H9 (cell line): ENCODE results near the gene SLC24A4. TPM values are rescaled to one million over a fixed set of nuclear protein-coding genes. Genes with fewer than 3 reads are reported as not detected.

ENCODE experiments used
- DNase-seq: peaks from one replicate; pipeline ENCODE4 v3.0.0-alpha.2; 2017
- H2AFZ ChIP-seq: one replicate; pipeline ENCODE4 v1.6.1; 2013; ENCODE audit warnings: mild to moderate bottlenecking, low read length, control low read depth, moderate library complexity
- H2AK5ac ChIP-seq: 2 replicates; pipeline ENCODE4 v1.6.1; 2013; ENCODE audit warnings: low read length, control low read depth, mixed read lengths; ENCODE audit not compliant: insufficient read length
- H2BK120ac ChIP-seq: one replicate; pipeline ENCODE4 v1.6.1; 2013; ENCODE audit warnings: low read depth, mild to moderate bottlenecking, low read length, control low read depth, inconsistent platforms; ENCODE audit not compliant: poor library complexity, severe bottlenecking
- H2BK12ac ChIP-seq: 2 replicates; pipeline ENCODE4 v1.6.1; 2013; ENCODE audit warnings: low read length, control low read depth, mixed read lengths, low read depth; ENCODE audit not compliant: insufficient read length
- H2BK15ac ChIP-seq: 2 replicates; pipeline ENCODE4 v1.6.1; 2013; ENCODE audit warnings: low read depth, low read length, control low read depth
- H2BK20ac ChIP-seq: one replicate; pipeline ENCODE4 v1.6.1; 2013; ENCODE audit warnings: low read depth, mild to moderate bottlenecking, low read length, control low read depth, inconsistent platforms; ENCODE audit not compliant: poor library complexity, severe bottlenecking
- H2BK5ac ChIP-seq: 2 replicates; pipeline ENCODE4 v1.6.1; 2013; ENCODE audit warnings: low read length, control low read depth, mixed read lengths; ENCODE audit not compliant: insufficient read length
- H3K14ac ChIP-seq: 2 replicates; pipeline ENCODE4 v1.6.1; 2013; ENCODE audit warnings: low read length, control low read depth; ENCODE audit not compliant: insufficient read depth
- H3K18ac ChIP-seq: 2 replicates; pipeline ENCODE4 v1.6.1; 2013; ENCODE audit warnings: low read depth, mild to moderate bottlenecking, mixed read lengths, low read length, control low read depth; ENCODE audit not compliant: insufficient read length
- H3K23ac ChIP-seq: 2 replicates; pipeline ENCODE4 v1.6.1; 2013; ENCODE audit warnings: low read length, control low read depth, mixed read lengths, low read depth; ENCODE audit not compliant: insufficient read length
- H3K23me2 ChIP-seq: 2 replicates; pipeline ENCODE4 v1.6.1; 2013; ENCODE audit warnings: low read depth, mild to moderate bottlenecking, mixed read lengths, low read length, control low read depth; ENCODE audit not compliant: insufficient read length, poor library complexity, severe bottlenecking
- H3K27ac ChIP-seq: 2 replicates; pipeline ENCODE4 v1.5.1; 2013; ENCODE audit warnings: low read length, control low read depth, mixed read lengths, low read depth; ENCODE audit not compliant: insufficient read length
- H3K27me3 ChIP-seq: 2 replicates; pipeline ENCODE4 v1.6.1; 2013; ENCODE audit warnings: low read length, control low read depth, inconsistent platforms; ENCODE audit not compliant: insufficient read depth
- H3K4ac ChIP-seq: 2 replicates; pipeline ENCODE4 v1.6.1; 2013; ENCODE audit warnings: low read depth, mild to moderate bottlenecking, control low read depth, inconsistent platforms, low read length, moderate library complexity
- H3K4me1 ChIP-seq: 2 replicates; pipeline ENCODE4 v1.6.1; 2013; ENCODE audit warnings: low read length, control low read depth, inconsistent platforms; ENCODE audit not compliant: insufficient read depth
- H3K4me2 ChIP-seq: 2 replicates; pipeline ENCODE4 v1.6.1; 2013; ENCODE audit warnings: low read length, control low read depth, mixed read lengths; ENCODE audit not compliant: insufficient read length, insufficient read depth
- H3K56ac ChIP-seq: 2 replicates; pipeline ENCODE4 v1.6.1; 2013; ENCODE audit warnings: low read depth, mild to moderate bottlenecking, mixed read lengths, low read length, control low read depth; ENCODE audit not compliant: insufficient read length
- H3K79me1 ChIP-seq: 2 replicates; pipeline ENCODE4 v1.6.1; 2013; ENCODE audit warnings: low read depth, mild to moderate bottlenecking, moderate library complexity, low read length, control low read depth, inconsistent platforms; ENCODE audit not compliant: insufficient read depth, poor library complexity, severe bottlenecking
- H3K79me2 ChIP-seq: 2 replicates; pipeline ENCODE4 v1.6.1; 2013; ENCODE audit warnings: low read length, control low read depth, inconsistent platforms; ENCODE audit not compliant: insufficient read depth
- H3K9ac ChIP-seq: 2 replicates; pipeline ENCODE4 v1.6.1; 2013; ENCODE audit warnings: low read length, control low read depth, mixed read lengths; ENCODE audit not compliant: insufficient read length; ENCODE audit errors: extremely low read depth
- H3K9me3 ChIP-seq: one replicate; pipeline ENCODE4 v1.6.1; 2013; ENCODE audit warnings: low read depth, low read length, inconsistent platforms; ENCODE audit not compliant: control insufficient read depth
- H3T11ph ChIP-seq: one replicate; pipeline ENCODE4 v1.6.1; 2013; ENCODE audit warnings: mild to moderate bottlenecking, low read length, control low read depth, inconsistent platforms
- H4K20me1 ChIP-seq: one replicate; pipeline ENCODE4 v1.6.1; 2013; ENCODE audit not compliant: control insufficient read depth, insufficient read length, insufficient read depth
- H4K5ac ChIP-seq: 2 replicates; pipeline ENCODE4 v1.6.1; 2013; ENCODE audit warnings: low read depth, mild to moderate bottlenecking, mixed read lengths, low read length, control low read depth; ENCODE audit not compliant: insufficient read length
- H4K8ac ChIP-seq: replicated peaks from 2 replicates; pipeline ENCODE4 v1.6.1; 2013; ENCODE audit warnings: low read length, control low read depth, mixed read lengths, low read depth; ENCODE audit not compliant: insufficient read length
- H4K91ac ChIP-seq: 2 replicates; pipeline ENCODE4 v1.6.1; 2013; ENCODE audit warnings: low read depth, mild to moderate bottlenecking, moderate library complexity, mixed read lengths, low read length, control low read depth; ENCODE audit not compliant: insufficient read length
- H3K27ac Mint-ChIP-seq, 3 experiments: 2 replicates in 2 of 3; 3 replicates in 1 of 3; pipeline ENCODE4 v1.8.0; 2020 to 2021; ENCODE audit warnings: mixed read lengths in 3 of 3, mild to moderate bottlenecking in 1 of 3, moderate library complexity in 1 of 3
- H3K27me3 Mint-ChIP-seq: 2 replicates; pipeline ENCODE4 v1.8.0; 2021; ENCODE audit warnings: low read depth, mild to moderate bottlenecking, moderate library complexity, mixed read lengths
- H3K36me3 Mint-ChIP-seq, 3 experiments: 2 replicates in 2 of 3; 3 replicates in 1 of 3; pipeline ENCODE4 v1.8.0; 2020 to 2021; ENCODE audit warnings: low read depth in 3 of 3, mixed read lengths in 3 of 3; ENCODE audit not compliant: insufficient read depth in 1 of 3
- H3K4me1 Mint-ChIP-seq, 2 experiments: 2 replicates each; pipeline ENCODE4 v1.8.0; 2020; ENCODE audit warnings: mixed read lengths in 2 of 2
- H3K4me3 Mint-ChIP-seq, 2 experiments: 2 replicates in 1 of 2; 3 replicates in 1 of 2; pipeline ENCODE4 v1.8.0; 2020 to 2021; ENCODE audit warnings: mild to moderate bottlenecking in 2 of 2, mixed read lengths in 2 of 2, moderate library complexity in 1 of 2
- H3K9me3 Mint-ChIP-seq, 2 experiments: 2 replicates in 1 of 2; 3 replicates in 1 of 2; pipeline ENCODE4 v1.8.0; 2020; ENCODE audit warnings: mild to moderate bottlenecking in 2 of 2, mixed read lengths in 2 of 2, moderate library complexity in 1 of 2
- CTCF ChIP-seq: fragments of 200-600 bp; sonication (generic); conservative IDR thresholded peaks from 3 replicates; pipeline ENCODE4 v1.8.0; 2021; ENCODE audit warnings: antibody characterized with exemption, mild to moderate bottlenecking
- WGBS: extraction: QIAGEN DNeasy Blood & Tissue Kit; methylation state at CpG from one replicate; pipeline ENCODE4 v1.1.7; 2013; ENCODE audit warnings: missing lambda C conversion rate, low lambda C conversion rate, mixed read lengths; ENCODE audit not compliant: insufficient read length; ENCODE audit errors: extremely low coverage; 5-methylcytosine and 5-hydroxymethylcytosine counted together
- total RNA-seq: library from RNA; stranded (reverse); gene quantifications from 2 replicates; pipeline ENCODE4 v1.2.1, GENCODE V29; 2021

SLC24A4 gene
- total RNA-seq, 1 experiment from 2014 or later, result 0.24 TPM

- Histone ChIP-seq H2BK5ac (no peak overlapping the region), H2AK5ac (no peak overlapping the region), H2BK12ac (no peak overlapping the region), H3K23me2 (no peaks in the 10 kb centered on the region), H3K9ac (no peak overlapping the region), H3K79me2 (no peaks in the 10 kb centered on the region), H3K4me2 (no peak overlapping the region), H3K23ac (no peak overlapping the region), H4K8ac (no peak overlapping the region), H4K20me1 (no peaks in the 10 kb centered on the region), H2AFZ (no peak overlapping the region), H4K5ac (no peak overlapping the region), H3K56ac (no peak overlapping the region), H2BK20ac (no peak overlapping the region), H3T11ph (no peak overlapping the region), H2BK15ac (no peak overlapping the region), H3K14ac (peak overlapping the region; percentile 58; the same call in 1 of the 2 replicates), H3K27ac (no peak overlapping the region), H3K79me1 (no peaks in the 10 kb centered on the region), H3K4ac (no peak overlapping the region), H3K9me3 (no peaks in the 10 kb centered on the region), H4K91ac (no peak overlapping the region), H3K18ac (no peak overlapping the region), H3K27me3 (no peaks in the 10 kb centered on the region), H3K4me1 (no peaks in the 10 kb centered on the region), H2BK120ac (no peak overlapping the region)
- TF ChIP-seq CTCF, result no peak
- Mint-ChIP-seq H3K36me3 (no peaks in the 10 kb centered on the region), H3K9me3 (no peaks in the 10 kb centered on the region), H3K4me1 (peaks cover 14 to 34% of the 10 kb centered on the region in 2 experiments), H3K27me3 (no peaks in the 10 kb centered on the region; the same call in 1 of the 2 replicates), H3K27ac (no peak overlapping the region), H3K4me3 (no peak overlapping the region)
- DNase-seq, result no peak
- no CpG with 5 or more reads among the region's 9 CpGs for WGBS
Measured at GRCh38 chr14:92380582-92380981, 57.6 kb downstream of the SLC24A4 start.
